ENCODE measurements around the gene PPCDC. TPM values are rescaled to one million over a fixed set of nuclear protein-coding genes. Genes with fewer than 3 reads are reported as not detected.

Gene PPCDC
- total RNA-seq, 1 donor from 2014 or later: 11.2 TPM

DNA sequence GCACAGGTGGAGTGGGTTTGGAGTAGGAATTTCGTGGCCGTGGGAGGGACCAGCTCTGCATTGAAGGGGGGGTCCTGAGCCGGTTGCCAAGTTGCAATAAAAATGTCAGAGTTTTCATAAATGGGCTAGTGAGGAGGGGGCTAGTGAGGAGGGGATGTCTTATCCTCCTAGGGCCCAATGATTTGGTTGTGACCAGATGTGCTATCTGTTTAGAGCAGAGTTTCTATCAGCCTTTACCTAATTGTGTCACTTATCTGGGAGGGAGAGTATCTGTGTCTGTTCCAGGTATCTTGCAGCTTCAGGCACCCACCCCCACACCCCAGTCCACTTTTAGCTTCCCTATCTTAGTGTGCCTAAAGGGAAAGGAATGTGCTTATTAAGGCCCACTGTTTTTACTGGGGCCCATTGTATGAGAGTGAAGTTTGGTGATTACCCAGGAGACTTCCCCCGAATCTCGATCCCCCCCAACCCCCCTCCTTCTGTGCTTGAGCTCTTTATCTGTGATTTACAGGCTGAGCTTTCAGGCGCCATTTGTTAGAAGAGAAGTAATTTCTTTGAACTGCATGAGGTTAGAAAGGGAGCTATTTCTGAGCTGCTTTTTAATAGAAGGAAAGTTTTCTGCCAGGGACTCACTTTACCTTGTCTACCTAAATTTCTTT is 42.6 kb downstream of the PPCDC start:
- TF ChIP-seq, protein P1, sequence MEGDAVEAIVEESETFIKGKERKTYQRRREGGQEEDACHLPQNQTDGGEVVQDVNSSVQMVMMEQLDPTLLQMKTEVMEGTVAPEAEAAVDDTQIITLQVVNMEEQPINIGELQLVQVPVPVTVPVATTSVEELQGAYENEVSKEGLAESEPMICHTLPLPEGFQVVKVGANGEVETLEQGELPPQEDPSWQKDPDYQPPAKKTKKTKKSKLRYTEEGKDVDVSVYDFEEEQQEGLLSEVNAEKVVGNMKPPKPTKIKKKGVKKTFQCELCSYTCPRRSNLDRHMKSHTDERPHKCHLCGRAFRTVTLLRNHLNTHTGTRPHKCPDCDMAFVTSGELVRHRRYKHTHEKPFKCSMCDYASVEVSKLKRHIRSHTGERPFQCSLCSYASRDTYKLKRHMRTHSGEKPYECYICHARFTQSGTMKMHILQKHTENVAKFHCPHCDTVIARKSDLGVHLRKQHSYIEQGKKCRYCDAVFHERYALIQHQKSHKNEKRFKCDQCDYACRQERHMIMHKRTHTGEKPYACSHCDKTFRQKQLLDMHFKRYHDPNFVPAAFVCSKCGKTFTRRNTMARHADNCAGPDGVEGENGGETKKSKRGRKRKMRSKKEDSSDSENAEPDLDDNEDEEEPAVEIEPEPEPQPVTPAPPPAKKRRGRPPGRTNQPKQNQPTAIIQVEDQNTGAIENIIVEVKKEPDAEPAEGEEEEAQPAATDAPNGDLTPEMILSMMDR (IDR thresholded peaks at IDR 0.05): no peak
- no peaks in the 10 kb centered on the region for H3K9me3 ChIP-seq
- H3K4me1 ChIP-seq: peaks cover 42% of the 10 kb centered on the region
- ATAC-seq (peak in 1 of 2 donors; percentile 31), DNase-seq (no peak)
- no peaks in the 10 kb centered on the region for H3K27me3 ChIP-seq (ENCODE audit: low read depth)
- H3K36me3 ChIP-seq: no peaks in the 10 kb centered on the region
- intact Hi-C loops (cut with DNase I): no loop called here
- H3K27ac ChIP-seq: no peak overlapping the region
- no peak overlapping the region for H3K4me3 ChIP-seq

DNA sequence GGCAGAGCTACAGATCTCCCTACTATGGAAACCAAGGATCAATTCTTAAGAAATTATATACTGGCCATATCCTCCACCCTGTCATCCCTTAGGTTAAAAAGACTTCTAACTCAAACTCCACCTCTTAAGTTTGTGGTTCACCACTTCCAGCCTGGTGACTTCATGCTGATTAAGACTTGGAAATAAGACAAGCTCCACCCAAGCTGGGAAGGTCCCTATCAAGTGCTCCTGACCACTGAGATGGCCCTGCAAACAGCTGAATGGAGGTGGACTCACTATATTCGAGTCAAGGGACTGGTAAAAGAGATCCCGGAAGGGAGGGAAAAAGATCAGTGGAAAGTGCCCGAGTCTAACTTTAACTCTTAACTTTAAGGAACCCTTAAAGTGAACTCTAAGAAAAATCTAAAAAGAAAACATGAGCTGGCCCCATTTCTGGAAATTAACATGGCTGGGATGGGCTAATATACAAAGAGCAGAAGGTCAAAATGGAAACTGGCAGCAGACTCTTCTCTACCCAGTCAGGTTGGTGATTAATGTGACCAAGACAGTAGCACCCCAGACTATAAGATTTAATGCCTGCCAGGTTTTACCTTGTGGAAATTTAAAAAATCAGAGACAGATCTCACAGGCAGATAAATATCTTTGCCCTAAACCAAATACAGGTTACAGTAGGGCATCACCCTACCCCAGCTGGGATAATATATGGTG is 43.9 kb downstream of the PPCDC start:
- H3K4me1 ChIP-seq: peaks cover 37% of the 10 kb centered on the region
- no peak overlapping the region for H3K4me3 ChIP-seq
- no peaks in the 10 kb centered on the region for H3K9me3 ChIP-seq
- H3K27me3 ChIP-seq (ENCODE audit: low read depth): no peaks in the 10 kb centered on the region
- TF ChIP-seq, protein P1 (IDR thresholded peaks at IDR 0.05): no peak
- DNase-seq (no peak), ATAC-seq (peak in 1 of 2 donors; percentile 34)
- intact Hi-C loops (cut with DNase I): no loop called here
- H3K36me3 ChIP-seq: no peaks in the 10 kb centered on the region
- no peak overlapping the region for H3K27ac ChIP-seq

DNA sequence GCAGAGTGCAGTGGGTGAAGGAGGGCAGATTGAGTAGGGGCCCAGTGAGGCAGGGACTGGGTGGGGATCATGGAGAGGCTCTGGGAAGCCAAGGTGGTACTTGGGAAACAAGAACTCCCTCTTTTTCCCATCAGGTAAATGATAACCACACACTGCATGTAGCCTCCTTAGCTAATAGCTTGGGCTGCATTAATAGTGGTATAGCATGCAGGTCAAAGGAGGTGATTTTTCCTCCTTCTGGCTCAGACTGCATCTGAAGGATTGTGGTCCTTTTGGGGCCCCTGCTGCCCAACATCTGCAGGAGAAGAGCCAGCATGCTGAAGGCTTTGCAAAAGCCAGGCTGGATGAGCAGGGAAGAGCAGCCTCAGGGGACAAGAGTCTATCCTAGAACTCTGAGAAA is 45.4 kb downstream of the PPCDC start:
- Histone ChIP-seq H3K27ac (no peak overlapping the region), H3K4me1 (peaks cover 37% of the 10 kb centered on the region), H3K9me3 (no peaks in the 10 kb centered on the region), H3K27me3 (ENCODE audit: low read depth) (no peaks in the 10 kb centered on the region), H3K36me3 (no peaks in the 10 kb centered on the region), H3K4me3 (no peak overlapping the region)
- intact Hi-C loops (cut with DNase I): no loop called here
- no peak for DNase-seq
- TF ChIP-seq, protein P1 (IDR thresholded peaks at IDR 0.05): no peak
- no peak for ATAC-seq

DNA sequence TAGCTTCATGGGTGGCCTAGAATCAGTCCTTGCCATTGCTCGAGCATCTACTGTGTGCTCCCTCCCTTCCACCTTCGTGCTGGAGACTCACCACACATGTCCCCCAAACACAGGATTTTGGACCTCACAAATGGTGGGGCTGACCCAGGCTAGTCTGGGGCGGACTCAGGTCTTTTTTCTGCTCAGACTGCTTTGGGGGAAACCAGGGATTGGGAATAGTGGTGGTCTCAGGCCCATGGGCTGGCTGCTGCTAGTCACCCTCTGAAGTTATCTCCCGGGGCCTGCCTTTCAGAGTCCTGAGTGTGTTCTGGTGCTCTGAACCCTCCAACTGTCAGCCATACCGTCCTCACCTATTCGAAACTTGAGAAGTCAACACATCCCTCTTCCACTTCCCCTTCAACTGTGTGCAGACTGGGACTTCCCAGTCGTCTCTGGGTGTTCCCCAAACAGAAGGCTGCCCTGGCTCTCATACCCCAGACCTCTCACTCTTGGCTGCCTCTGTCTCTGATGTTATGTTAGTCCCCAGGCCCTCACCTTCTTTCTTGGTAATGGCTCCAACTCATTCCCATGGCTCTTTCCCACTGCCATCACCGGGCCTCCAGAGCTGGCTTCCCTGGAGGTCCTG is 46.0 kb downstream of the PPCDC start:
- Histone ChIP-seq H3K4me3 (no peak overlapping the region), H3K4me1 (peaks cover 37% of the 10 kb centered on the region), H3K27me3 (ENCODE audit: low read depth) (no peaks in the 10 kb centered on the region), H3K27ac (no peak overlapping the region), H3K36me3 (no peaks in the 10 kb centered on the region), H3K9me3 (no peaks in the 10 kb centered on the region)
- intact Hi-C loops (cut with DNase I): no loop called here
- ATAC-seq (peak; percentile 68 to 84), DNase-seq (no peak)
- TF ChIP-seq, protein P1 (IDR thresholded peaks at IDR 0.05): no peak

DNA sequence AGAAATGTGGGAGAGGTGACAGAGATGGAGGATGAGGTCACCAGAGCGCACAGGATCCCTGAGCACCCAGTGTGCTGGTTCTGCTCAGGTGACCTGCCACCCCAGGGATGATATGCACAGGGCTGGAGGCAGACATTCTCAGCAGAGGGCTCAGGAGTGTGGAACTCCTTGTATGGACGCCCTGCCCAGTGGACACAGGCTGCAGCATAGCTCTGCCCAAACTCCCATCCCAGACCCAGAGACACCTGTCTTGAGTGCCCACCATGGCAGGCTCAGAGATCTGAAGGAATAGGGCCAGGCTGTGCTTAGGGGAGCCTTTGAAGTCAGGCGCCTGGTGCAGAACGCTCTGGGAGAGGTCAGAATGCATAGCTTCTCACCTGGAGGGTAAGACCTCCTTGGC is 47.3 kb downstream of the PPCDC start:
- H3K9me3 ChIP-seq: no peaks in the 10 kb centered on the region
- no peaks in the 10 kb centered on the region for H3K36me3 ChIP-seq
- H3K4me1 ChIP-seq: peaks cover 25% of the 10 kb centered on the region
- no peak for DNase-seq
- H3K27me3 ChIP-seq (ENCODE audit: low read depth): no peaks in the 10 kb centered on the region
- intact Hi-C loops (cut with DNase I): no loop called here
- no peak overlapping the region for H3K4me3 ChIP-seq
- no peak for ATAC-seq
- TF ChIP-seq, protein P1 (IDR thresholded peaks at IDR 0.05): no peak
- no peak overlapping the region for H3K27ac ChIP-seq
